Neuron (in vitro differentiated cells): ENCODE measurements around the gene NDUFB2.
"Not testable (repeated sequence)": the region's sequence is repeated elsewhere in the genome, so short reads cannot be mapped to it uniquely, and the experiment has no call there.

Experiments used
- H2AFZ ChIP-seq: one replicate; pipeline ENCODE4 v1.6.1; 2013; ENCODE audit warnings: low read depth, mild to moderate bottlenecking, inconsistent platforms, low read length, moderate library complexity
- H3K27me3 ChIP-seq: one replicate; pipeline ENCODE4 v1.6.1; 2013; ENCODE audit warnings: low read length; ENCODE audit not compliant: insufficient read depth
- H3K36me3 ChIP-seq: one replicate; pipeline ENCODE4 v1.6.1; 2013; ENCODE audit warnings: low read length; ENCODE audit not compliant: insufficient read depth
- H3K4me1 ChIP-seq: one replicate; pipeline ENCODE4 v1.6.1; 2013; ENCODE audit warnings: low read length; ENCODE audit not compliant: insufficient read depth
- H3K4me3 ChIP-seq: 2 replicates; pipeline ENCODE4 v1.5.1; 2013; ENCODE audit warnings: mild to moderate bottlenecking, low read length, moderate library complexity
- H3K9me3 ChIP-seq: one replicate; pipeline ENCODE4 v1.6.1; 2013; ENCODE audit warnings: low read length

Gene NDUFB2

DNA sequence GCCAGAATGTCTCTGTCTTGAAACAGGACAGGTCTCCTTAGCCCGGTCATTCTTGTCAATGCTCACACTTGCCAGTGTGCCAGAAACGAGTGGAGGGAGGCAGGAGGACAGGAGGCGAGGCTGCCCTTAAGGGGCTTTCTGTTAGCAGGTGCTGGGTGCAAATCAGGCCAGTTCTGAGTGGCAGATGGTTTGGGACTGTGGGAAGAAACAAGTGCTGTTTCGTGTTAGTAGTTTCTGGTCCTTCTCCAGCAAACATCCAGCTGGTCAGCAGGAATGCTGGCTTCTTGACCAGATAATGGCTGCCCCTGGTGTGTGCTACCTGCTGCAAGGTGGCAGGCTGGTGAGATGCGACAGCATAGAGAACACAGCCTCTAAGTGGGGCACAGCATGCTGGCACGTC lies 8.2 kb upstream of the NDUFB2 start:
- H3K4me1 ChIP-seq = peaks cover 4% of the 10 kb centered on the region
- no peaks in the 10 kb centered on the region for H3K27me3 ChIP-seq
- no peaks in the 10 kb centered on the region for H3K9me3 ChIP-seq
- H2AFZ ChIP-seq = no peak overlapping the region
- no peaks in the 10 kb centered on the region for H3K36me3 ChIP-seq
- H3K4me3 ChIP-seq = no peak overlapping the region

DNA sequence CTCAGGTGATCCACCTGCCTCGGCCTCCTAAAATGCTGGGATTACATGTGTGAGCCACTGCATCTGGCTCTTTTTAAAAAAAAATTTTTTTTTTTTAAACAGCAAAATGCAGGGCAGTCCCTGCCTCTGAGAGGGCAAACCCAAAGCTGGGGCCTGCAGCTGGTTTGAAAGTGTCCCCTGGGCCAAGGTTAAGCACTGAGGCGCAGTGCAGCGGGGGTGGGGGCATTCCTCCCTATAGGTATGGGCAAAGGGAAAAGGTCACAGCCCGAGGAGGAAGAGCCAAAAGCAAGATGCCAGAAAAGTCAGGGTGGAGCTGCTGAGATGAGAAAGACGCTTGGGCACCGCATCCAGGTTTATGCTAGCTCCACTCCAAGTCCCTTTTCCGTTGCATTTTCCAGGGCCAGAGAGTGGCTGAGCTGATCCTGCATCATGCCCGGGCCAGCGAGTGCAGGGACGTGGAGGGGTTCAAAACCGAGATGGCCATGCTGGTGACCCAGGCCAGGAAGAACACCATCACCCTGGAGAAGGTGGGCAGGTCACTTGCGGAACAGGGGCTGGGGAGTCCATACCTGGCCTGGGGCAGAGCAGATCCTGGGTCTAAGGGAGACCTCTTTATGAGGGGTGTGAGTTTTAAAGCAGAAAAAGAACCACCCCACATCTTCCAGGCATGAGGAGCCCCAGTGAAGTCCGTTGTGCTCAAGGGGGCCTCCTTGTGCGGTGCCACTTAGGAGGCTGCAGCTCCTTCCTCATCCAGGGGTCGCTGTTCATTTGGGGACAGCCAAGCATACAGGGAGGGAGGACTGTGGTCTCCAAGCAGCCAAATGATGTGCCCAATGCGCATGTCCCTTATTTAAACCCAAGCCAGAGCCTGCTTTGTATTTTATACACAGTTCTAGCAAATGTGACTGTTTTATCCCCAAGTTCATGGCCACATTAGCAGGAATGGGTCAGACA lies 7.0 kb upstream of the NDUFB2 start:
- H3K4me1 ChIP-seq = no peaks in the 10 kb centered on the region
- no peak overlapping the region for H3K4me3 ChIP-seq
- H2AFZ ChIP-seq = no peak overlapping the region

DNA sequence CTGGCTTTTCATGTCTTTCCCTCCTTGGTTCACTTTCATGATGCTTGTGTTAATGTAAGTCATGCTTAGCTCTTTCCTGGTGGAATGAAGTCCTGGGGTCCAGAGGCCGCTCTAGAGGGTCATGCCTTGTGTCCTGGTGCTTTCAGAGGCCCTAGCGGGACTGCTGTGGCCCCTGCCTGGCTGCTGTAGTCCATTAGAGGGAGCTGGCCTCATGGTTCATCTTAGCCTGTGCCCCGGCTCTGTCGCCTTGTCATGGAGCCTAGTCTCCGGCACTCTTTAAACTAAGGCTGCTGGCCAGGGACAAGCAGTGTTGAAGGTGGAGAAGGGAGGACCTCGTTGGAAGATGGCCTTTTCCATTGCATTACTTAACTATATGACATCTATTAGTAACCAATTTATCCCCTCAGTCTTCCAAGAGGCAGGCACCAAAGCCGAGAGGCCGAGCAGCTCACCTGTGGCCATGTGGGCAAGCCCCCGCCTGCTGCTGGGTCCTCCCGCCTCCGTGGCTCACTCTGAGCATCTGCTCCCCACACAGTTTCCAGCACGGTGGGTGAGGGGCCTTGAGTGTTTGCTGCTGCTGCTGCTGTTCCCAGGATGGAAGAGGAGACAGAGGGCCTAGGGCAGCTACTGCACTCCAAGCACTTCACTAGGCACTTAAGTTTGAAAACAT lies 5.0 kb upstream of the NDUFB2 start:
- Histone ChIP-seq H3K9me3 (no peaks in the 10 kb centered on the region), H3K27me3 (no peaks in the 10 kb centered on the region), H3K4me1 (peaks cover 8% of the 10 kb centered on the region), H3K4me3 (no peak overlapping the region), H2AFZ (no peak overlapping the region), H3K36me3 (no peaks in the 10 kb centered on the region)

More for the DNA sequence above, 7.0 kb upstream of the NDUFB2 start:
- Histone ChIP-seq H3K27me3 (no peaks in the 10 kb centered on the region), H3K36me3 (no peaks in the 10 kb centered on the region), H3K9me3 (no peaks in the 10 kb centered on the region)

DNA sequence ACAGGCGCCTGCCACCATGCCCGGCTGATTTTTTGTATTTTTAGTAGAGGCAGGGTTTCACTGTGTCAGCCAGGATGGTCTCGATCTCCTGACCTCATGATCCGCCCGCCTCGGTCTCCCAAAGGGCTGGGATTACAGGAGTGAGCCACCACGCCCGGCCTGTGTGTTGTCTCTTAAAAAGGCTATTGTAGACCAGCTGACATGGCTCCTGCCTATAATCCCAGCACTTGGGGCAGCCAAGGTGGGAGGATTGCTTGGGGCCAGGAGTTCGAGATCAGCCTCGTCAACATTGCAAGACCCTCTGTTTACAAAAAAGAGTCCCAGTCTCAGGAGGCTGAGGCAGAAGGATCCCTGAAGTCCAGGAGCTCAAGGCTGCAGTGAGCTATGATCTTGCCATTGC lies 2.7 kb upstream of the NDUFB2 start:
- not testable (repeated sequence) for H3K27me3 ChIP-seq, H3K4me3 ChIP-seq, H3K9me3 ChIP-seq, H2AFZ ChIP-seq, H3K36me3 ChIP-seq
- H3K4me1 ChIP-seq = peaks cover 13% of the 10 kb centered on the region

DNA sequence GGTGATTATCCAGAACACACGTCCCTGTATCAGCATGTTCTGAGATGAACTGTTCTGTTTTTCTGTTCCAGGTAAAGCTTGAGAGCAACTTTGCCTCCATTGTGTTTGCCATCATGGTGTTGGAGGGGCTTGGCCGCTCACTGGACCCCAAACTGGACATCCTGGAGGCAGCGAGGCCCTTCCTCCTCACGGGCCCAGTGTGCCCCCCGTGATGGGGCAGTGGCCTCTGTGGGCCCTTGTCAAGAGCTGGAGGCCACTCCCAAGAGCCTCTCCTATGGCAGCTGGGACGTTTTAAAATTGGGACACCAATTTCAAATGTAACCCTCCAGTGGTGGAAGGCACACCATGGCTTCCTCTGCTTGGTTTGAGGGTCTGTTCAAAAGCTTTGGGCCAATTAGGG lies 1.9 kb upstream of the NDUFB2 start:
- no peak overlapping the region for H2AFZ ChIP-seq
- no peak overlapping the region for H3K4me3 ChIP-seq
- no peaks in the 10 kb centered on the region for H3K9me3 ChIP-seq
- H3K36me3 ChIP-seq = no peaks in the 10 kb centered on the region
- H3K4me1 ChIP-seq = peaks cover 13% of the 10 kb centered on the region
- no peaks in the 10 kb centered on the region for H3K27me3 ChIP-seq

DNA sequence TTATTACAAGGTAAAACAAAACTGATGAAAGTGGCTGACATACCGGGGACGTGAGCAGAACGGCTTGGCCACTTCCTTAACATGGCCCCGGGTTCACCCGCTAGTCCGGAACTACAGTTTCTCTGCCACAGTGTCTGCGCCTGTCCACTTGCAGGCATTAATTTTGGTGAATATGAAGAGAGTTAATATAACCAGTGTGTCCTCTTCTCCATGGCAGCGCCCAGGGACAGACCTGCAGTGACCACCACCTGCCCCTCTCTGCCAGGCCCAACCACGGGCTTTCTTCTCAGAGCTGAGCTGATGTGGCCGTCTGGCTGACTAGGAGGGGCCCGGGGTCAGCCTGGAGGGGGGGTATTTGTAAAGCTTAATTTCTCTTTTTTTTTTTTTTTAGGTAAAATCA lies 1.1 kb upstream of the NDUFB2 start:
- H3K9me3 ChIP-seq = no peaks in the 10 kb centered on the region
- peaks cover 13% of the 10 kb centered on the region for H3K4me1 ChIP-seq
- H3K4me3 ChIP-seq = no peak overlapping the region
- no peaks in the 10 kb centered on the region for H3K27me3 ChIP-seq
- H2AFZ ChIP-seq = no peak overlapping the region
- H3K36me3 ChIP-seq = no peaks in the 10 kb centered on the region

DNA sequence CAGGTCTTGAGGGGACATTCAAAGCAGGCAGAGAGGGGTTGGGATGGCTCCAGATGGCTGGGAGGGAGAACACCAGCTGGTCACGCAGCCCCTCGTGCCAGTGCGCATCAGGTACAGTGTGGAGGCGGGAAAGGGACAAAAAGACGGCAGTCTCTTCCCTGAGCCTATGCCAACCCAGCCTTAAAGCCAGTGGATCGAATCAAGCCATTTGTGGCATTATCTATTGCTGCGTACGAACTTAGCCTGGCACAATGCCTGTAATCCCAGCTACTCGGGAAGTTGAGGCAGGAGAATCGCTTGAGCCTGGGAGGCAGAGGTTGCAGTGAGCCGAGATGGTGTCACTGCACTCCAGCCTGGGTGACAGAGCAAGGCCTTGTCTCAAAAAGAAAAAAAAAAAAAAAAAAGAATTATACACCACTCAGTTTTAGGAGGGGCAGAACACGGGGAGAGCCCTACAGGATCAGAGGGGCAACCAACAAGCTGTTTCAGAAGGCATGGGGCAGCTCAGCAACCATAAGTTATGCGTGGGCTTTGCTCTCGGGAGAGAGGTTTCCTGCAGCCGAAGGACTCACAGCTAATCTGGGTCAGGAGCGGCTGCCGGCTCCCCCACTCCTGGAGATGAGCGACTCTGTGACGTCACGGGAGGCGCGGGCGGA lies 356 bp upstream of the NDUFB2 start:
- H3K9me3 ChIP-seq = no peaks in the 10 kb centered on the region
- H3K4me3 ChIP-seq = peak overlapping the region; percentile 70
- H2AFZ ChIP-seq = peak overlapping the region; percentile 88
- peaks cover 13% of the 10 kb centered on the region for H3K4me1 ChIP-seq
- no peaks in the 10 kb centered on the region for H3K36me3 ChIP-seq
- no peaks in the 10 kb centered on the region for H3K27me3 ChIP-seq

DNA sequence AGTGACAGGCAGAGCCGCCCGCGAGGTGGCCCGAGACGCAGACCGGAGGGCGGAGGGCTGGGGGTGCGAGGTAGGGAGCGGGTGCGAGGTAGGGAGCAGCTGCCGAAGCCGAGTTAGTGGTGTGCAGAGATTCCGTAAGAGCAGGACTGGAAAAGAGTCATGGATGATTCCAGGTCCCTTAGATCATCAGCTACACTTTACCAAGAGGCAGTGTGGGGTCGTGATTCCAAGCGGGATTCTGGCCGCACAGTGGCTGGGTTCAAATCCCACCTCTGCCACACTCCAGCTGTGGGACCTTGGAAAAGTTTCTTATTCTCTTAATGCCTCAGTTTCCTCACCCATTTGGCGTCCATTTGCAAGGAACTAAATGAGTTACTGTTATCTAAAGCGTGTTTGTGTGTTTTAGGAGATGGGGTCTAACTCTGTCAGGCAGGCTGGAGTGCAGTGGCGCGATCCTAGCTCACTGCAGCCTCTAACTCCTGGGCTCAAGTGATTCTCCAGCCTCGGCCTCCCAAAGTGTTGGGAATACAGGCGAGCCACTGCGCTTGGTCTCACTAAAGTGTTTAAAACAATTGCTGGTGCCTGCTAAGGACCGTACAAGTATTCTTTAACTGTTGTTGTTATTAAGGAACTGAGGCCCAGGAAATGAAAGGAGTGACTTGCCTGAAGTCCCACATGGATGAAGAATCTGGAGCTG lies 1.1 kb downstream of the NDUFB2 start:
- peaks cover 13% of the 10 kb centered on the region for H3K4me1 ChIP-seq
- H2AFZ ChIP-seq = peak overlapping the region; percentile 88
- H3K4me3 ChIP-seq = peak overlapping the region; percentile 70
- H3K36me3 ChIP-seq = peaks cover under 1% of the 10 kb centered on the region
- H3K9me3 ChIP-seq = no peaks in the 10 kb centered on the region
- no peaks in the 10 kb centered on the region for H3K27me3 ChIP-seq

DNA sequence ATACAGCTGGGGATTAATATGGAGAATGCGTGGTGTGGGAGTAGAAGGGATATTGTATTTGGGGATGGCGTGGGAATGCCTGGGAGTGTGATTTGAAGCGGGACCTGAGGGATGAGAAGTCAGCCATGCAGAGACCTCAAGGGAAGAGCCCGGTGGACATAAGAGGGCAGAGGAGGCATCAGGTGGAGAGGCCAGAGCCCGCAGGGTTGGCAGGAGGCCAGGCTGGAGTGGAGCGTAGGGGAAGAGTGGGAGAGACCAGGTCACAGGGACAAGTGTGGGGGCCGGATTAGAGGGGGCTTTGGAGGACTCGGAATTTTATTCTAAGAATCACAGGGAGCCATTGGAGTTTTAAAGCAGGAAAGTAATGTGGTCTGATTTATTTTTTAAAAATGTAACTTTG lies 2.0 kb downstream of the NDUFB2 start:
- Histone ChIP-seq H3K4me3 (no peak overlapping the region), H3K9me3 (no peaks in the 10 kb centered on the region), H3K4me1 (peaks cover 13% of the 10 kb centered on the region), H2AFZ (no peak overlapping the region), H3K36me3 (peaks cover 4% of the 10 kb centered on the region), H3K27me3 (no peaks in the 10 kb centered on the region)

DNA sequence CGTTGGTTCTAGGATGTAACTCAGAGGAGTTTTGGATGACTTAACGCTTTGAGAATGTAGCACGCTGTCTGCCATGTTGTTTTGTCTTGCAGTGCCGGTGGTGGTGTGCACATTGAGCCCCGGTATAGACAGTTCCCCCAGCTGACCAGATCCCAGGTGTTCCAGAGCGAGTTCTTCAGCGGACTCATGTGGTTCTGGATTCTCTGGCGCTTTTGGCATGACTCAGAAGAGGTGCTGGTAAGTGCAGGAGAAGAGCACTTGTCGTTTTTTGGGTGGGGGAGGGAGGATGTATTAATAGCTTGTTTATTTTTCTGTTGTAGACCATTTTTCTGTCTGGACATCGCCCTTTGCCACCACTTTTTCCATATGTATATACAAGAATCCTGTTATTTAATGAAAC lies 6.3 kb downstream of the NDUFB2 start:
- H3K27me3 ChIP-seq = no peaks in the 10 kb centered on the region
- no peak overlapping the region for H3K4me3 ChIP-seq
- H3K9me3 ChIP-seq = peaks cover 3% of the 10 kb centered on the region
- peaks cover 31% of the 10 kb centered on the region for H3K36me3 ChIP-seq
- H2AFZ ChIP-seq = no peak overlapping the region
- peaks cover 2% of the 10 kb centered on the region for H3K4me1 ChIP-seq

DNA sequence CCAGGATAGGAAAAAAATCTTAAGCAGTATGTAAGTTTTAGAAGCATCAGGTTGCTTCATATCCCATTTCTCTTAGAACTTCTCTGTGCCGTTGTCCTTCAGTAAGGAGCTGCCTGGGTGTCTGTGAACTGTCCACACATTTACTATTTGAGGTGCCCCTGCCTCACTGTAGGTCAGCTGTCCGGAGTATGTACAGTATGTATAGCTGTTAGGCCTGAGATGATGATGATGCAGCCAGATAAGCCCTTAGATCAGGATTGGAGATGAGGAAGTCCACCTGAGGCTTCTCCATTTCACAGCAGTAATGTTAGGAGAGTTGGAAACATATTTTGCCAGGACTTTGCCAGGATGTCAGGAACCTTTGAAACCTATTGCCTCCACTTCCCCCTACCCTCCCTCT lies 7.7 kb downstream of the NDUFB2 start:
- Histone ChIP-seq H3K36me3 (peaks cover 31% of the 10 kb centered on the region), H3K4me3 (no peak overlapping the region), H3K4me1 (no peaks in the 10 kb centered on the region), H3K27me3 (no peaks in the 10 kb centered on the region), H3K9me3 (peaks cover 3% of the 10 kb centered on the region), H2AFZ (no peak overlapping the region)

DNA sequence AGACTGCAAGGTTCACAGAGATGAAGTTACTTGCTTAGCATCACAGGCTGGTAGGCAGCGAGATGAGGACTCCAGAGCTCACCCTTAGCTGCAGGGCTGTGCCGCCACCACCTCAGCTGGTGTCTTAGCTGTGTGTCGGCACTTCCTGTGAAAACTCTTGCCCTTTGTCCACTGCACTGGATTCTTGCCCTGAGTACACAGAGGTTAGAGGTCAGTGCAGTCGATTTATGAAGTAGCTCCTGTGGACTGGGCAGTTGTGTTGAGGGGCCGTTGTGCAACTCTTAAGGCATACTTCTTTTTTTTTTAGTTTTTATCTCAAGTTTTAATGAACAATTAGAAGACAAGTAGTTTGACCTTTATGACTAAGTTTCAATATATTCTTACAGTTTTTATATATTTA lies 10.6 kb downstream of the NDUFB2 start:
- no peak overlapping the region for H2AFZ ChIP-seq
- H3K4me1 ChIP-seq = no peaks in the 10 kb centered on the region
- no peak overlapping the region for H3K4me3 ChIP-seq
- peaks cover 3% of the 10 kb centered on the region for H3K9me3 ChIP-seq
- H3K27me3 ChIP-seq = no peaks in the 10 kb centered on the region
- H3K36me3 ChIP-seq = peaks cover 31% of the 10 kb centered on the region

DNA sequence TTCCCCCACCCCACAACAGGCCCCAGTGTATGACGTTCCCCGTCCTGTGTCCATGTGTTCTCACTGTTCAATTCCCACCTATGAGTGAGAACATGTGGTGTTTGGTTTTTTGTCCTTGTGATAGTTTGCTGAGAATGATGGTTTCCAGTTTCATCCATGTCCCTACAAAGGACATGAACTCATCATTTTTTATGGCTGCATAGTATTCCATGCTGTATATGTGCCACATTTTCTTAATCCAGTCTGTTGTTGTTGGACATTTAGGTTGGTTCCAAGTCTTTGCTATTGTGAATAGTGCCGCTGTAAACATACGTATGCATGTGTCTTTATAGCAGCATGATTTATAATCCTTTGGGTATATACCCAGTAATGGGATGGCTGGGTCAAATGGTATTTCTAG lies 12.3 kb downstream of the NDUFB2 start:
- H3K4me3 ChIP-seq, H2AFZ ChIP-seq, H3K27me3 ChIP-seq, H3K9me3 ChIP-seq, H3K4me1 ChIP-seq: not testable (repeated sequence)
- H3K36me3 ChIP-seq = peaks cover 27% of the 10 kb centered on the region
